GM23338 (cell line): ENCODE results near the gene CES1.

Experiments
- CREB1 ChIP-seq: fragments of 250-450 bp; sonication (Bioruptor Pico); IDR thresholded peaks from 2 replicates; pipeline ENCODE4 v1.5.0; 2020; ENCODE audit warnings: low read depth, mild to moderate bottlenecking, moderate library complexity
- ETS1 ChIP-seq: IDR thresholded peaks from 2 replicates; pipeline ENCODE4 v1.6.1; 2016; ENCODE audit warnings: antibody characterized with exemption
- EZH2 ChIP-seq: fragments of 200-600 bp; sonication (generic); IDR thresholded peaks from one replicate; pipeline ENCODE4 v1.8.0; 2017; ENCODE audit warnings: antibody characterized with exemption, mild to moderate bottlenecking, low read depth; ENCODE audit not compliant: unreplicated experiment
- EZH2phosphoT487 ChIP-seq: fragments of 200-600 bp; sonication (generic); IDR thresholded peaks from one replicate; pipeline ENCODE4 v1.8.1; 2018; ENCODE audit warnings: antibody characterized with exemption; ENCODE audit not compliant: unreplicated experiment
- JUNB ChIP-seq: IDR thresholded peaks from one replicate; pipeline ENCODE4 v1.6.1; 2016; ENCODE audit warnings: antibody characterized with exemption; ENCODE audit not compliant: unreplicated experiment
- NANOG ChIP-seq: IDR thresholded peaks from 2 replicates; pipeline ENCODE4 v1.6.1; 2016; ENCODE audit warnings: antibody characterized with exemption, borderline replicate concordance
- POLR2AphosphoS5 ChIP-seq: IDR thresholded peaks from 2 replicates; pipeline ENCODE4 v1.6.1; 2016; ENCODE audit warnings: antibody characterized with exemption, low read depth
- REST ChIP-seq: IDR thresholded peaks from one replicate; pipeline ENCODE4 v1.6.1; 2018; ENCODE audit warnings: antibody characterized with exemption; ENCODE audit not compliant: unreplicated experiment
- ZNF114 ChIP-seq: fragments of 250-450 bp; sonication (Bioruptor Pico); IDR thresholded peaks from 2 replicates; pipeline ENCODE4 v1.5.0; 2020; ENCODE audit warnings: mild to moderate bottlenecking, moderate library complexity
- ZNF462 ChIP-seq: fragments of 250-450 bp; sonication (Bioruptor Pico); IDR thresholded peaks from 2 replicates; pipeline ENCODE4 v1.5.0; 2020; ENCODE audit warnings: mild to moderate bottlenecking, moderate library complexity
- TF ChIP-seq, protein P1 (sequence below), 2 experiments: fragments of 200-600 bp in 1 of 2; sonication (generic) in 1 of 2; conservative IDR thresholded peaks; 2 replicates each; pipeline versions ENCODE4 v1.5.1 to v1.6.1; 2016 to 2017; ENCODE audit warnings: antibody characterized with exemption in 2 of 2, low read depth in 2 of 2, mild to moderate bottlenecking in 2 of 2, moderate library complexity in 1 of 2

GRCh38 chr16:55773859-55774549 is 58.9 kb downstream of the CES1 start:
- TF ChIP-seq, protein P1, sequence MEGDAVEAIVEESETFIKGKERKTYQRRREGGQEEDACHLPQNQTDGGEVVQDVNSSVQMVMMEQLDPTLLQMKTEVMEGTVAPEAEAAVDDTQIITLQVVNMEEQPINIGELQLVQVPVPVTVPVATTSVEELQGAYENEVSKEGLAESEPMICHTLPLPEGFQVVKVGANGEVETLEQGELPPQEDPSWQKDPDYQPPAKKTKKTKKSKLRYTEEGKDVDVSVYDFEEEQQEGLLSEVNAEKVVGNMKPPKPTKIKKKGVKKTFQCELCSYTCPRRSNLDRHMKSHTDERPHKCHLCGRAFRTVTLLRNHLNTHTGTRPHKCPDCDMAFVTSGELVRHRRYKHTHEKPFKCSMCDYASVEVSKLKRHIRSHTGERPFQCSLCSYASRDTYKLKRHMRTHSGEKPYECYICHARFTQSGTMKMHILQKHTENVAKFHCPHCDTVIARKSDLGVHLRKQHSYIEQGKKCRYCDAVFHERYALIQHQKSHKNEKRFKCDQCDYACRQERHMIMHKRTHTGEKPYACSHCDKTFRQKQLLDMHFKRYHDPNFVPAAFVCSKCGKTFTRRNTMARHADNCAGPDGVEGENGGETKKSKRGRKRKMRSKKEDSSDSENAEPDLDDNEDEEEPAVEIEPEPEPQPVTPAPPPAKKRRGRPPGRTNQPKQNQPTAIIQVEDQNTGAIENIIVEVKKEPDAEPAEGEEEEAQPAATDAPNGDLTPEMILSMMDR (conservative IDR thresholded peaks at IDR 0.05; ENCODE audit: low read depth in 2 of 2) = no peak
- TF ChIP-seq REST = no peak
- TF ChIP-seq POLR2AphosphoS5 = no peak
- no peak for TF ChIP-seq EZH2
- no peak for TF ChIP-seq JUNB
- TF ChIP-seq ETS1 = no peak
- TF ChIP-seq EZH2phosphoT487 = no peak
- no peak for TF ChIP-seq ZNF114 (CRISPR knock-in tag)
- TF ChIP-seq NANOG = no peak
- TF ChIP-seq ZNF462 (CRISPR knock-in tag) = no peak
- no peak for TF ChIP-seq CREB1 (CRISPR knock-in tag)
